HepG2 (cell line): Measurements from ENCODE around the gene COX7C. TPM values are rescaled to one million over a fixed set of nuclear protein-coding genes. Genes with fewer than 3 reads are reported as not detected.

ENCODE experiments used
- ATAC-seq: fragments of 200-7000 bp; cut with Tn5 transposase; 3 replicates; pipeline ENCODE4 v1.9.1; 2020; ENCODE audit warnings: mild to moderate bottlenecking, moderate library complexity
- BruUV-seq: library from RNA; stranded (reverse); fragments of 400-500 nt; replicated peaks from 2 replicates; lab custom pipeline; 2021; lab: Mats Ljungman, UMichigan
- CTCF ChIA-PET: fragments of 300-600 bp; formaldehyde crosslinking; extraction: SDS; loops from one replicate; lab custom pipeline; 2021; ENCODE audit warnings: low total read pairs, inconsistent platforms, low intra/inter-chr PET ratio; lab: Yijun Ruan, JAX
- POLR2A ChIA-PET: fragments of 350-600 bp; sonication (Branson Sonifier 250); formaldehyde crosslinking; loops from one replicate; lab custom pipeline; 2020; ENCODE audit warnings: antibody characterized with exemption, inconsistent platforms; lab: Yijun Ruan, JAX
- DNase-seq: peaks from one replicate; pipeline ENCODE4 v3.0.0-alpha.2; 2015; ENCODE audit warnings: low spot score
- FAIRE-seq: peaks from 3 replicates; lab custom pipeline; 2011; peaks lifted over from hg19 to GRCh38; lab: Jason Lieb, UNC
- H2AFZ ChIP-seq: one replicate; pipeline ENCODE4 v1.6.1; 2011; ENCODE audit warnings: low read length, inconsistent platforms
- H3K27ac ChIP-seq: fragments of 300-600 bp; 3 replicates; pipeline ENCODE4 v1.8.0; 2011; ENCODE audit warnings: mixed run types, mild to moderate bottlenecking, mixed read lengths, low read length, inconsistent platforms; ENCODE audit not compliant: insufficient read depth; ENCODE audit errors: extremely low read length
- H3K27me3 ChIP-seq, 2 experiments: fragments of 200-600 bp in 1 of 2; 2 replicates in 1 of 2; 3 replicates in 1 of 2; pipeline versions ENCODE4 v1.6.0 to v1.8.0; 2011; ENCODE audit warnings: low read length in 2 of 2, mild to moderate bottlenecking in 2 of 2, moderate library complexity in 2 of 2, inconsistent platforms in 1 of 2; ENCODE audit not compliant: insufficient read depth in 2 of 2, control insufficient read depth in 1 of 2
- H3K36me3 ChIP-seq, 2 experiments: fragments of 200-600 bp in 1 of 2; replicated peaks in 1 of 2; 2 replicates in 1 of 2; 3 replicates in 1 of 2; pipeline versions ENCODE4 v1.5.1 to v1.8.0; 2011; ENCODE audit warnings: low read length in 2 of 2, inconsistent platforms in 1 of 2; ENCODE audit not compliant: insufficient read depth in 2 of 2, control insufficient read depth in 1 of 2
- H3K4me1 ChIP-seq: 2 replicates; pipeline ENCODE4 v1.5.1; 2012; ENCODE audit warnings: low read length, inconsistent platforms; ENCODE audit not compliant: insufficient read depth
- H3K4me2 ChIP-seq: 2 replicates; pipeline ENCODE4 v1.6.0; 2011; ENCODE audit warnings: low read depth, low read length, inconsistent platforms
- H3K4me3 ChIP-seq, 3 experiments: fragments of 200-600 bp in 1 of 3; sonication (generic), shearing (Covaris generic) in 1 of 3; replicated peaks in 1 of 3; 2 replicates each; pipeline ENCODE4 v1.5.1; 2011 to 2016; ENCODE audit warnings: low read length in 3 of 3, inconsistent platforms in 2 of 3, low read depth in 2 of 3, mild to moderate bottlenecking in 2 of 3, control low read depth in 1 of 3, mixed read lengths in 1 of 3; ENCODE audit not compliant: insufficient read depth in 1 of 3
- H3K79me2 ChIP-seq: one replicate; pipeline ENCODE4 v1.6.1; 2011; ENCODE audit warnings: low read length, inconsistent platforms; ENCODE audit not compliant: insufficient read depth
- H3K9ac ChIP-seq: 2 replicates; pipeline ENCODE4 v1.6.0; 2011; ENCODE audit warnings: mild to moderate bottlenecking, low read depth, low read length, inconsistent platforms; ENCODE audit not compliant: insufficient read depth
- H3K9me3 ChIP-seq: 2 replicates; pipeline ENCODE4 v1.5.1; 2012; ENCODE audit warnings: mild to moderate bottlenecking, low read length
- H4K20me1 ChIP-seq: 2 replicates; pipeline ENCODE4 v1.6.0; 2011; ENCODE audit warnings: inconsistent platforms, mild to moderate bottlenecking, low read length, moderate library complexity; ENCODE audit not compliant: insufficient read depth
- ATM ChIP-seq: fragments of 450-650 bp; IDR thresholded peaks from 2 replicates; pipeline ENCODE4 v1.7.1; 2017; ENCODE audit warnings: mild to moderate bottlenecking, borderline replicate concordance
- CREBL2 ChIP-seq: sonication (generic); formaldehyde crosslinking; IDR thresholded peaks from 2 replicates; pipeline ENCODE4 v1.8.1; 2023; ENCODE audit warnings: missing genetic modification reagents, mild to moderate bottlenecking, borderline replicate concordance
- EED ChIP-seq: sonication (generic); formaldehyde crosslinking; IDR thresholded peaks from 2 replicates; pipeline ENCODE4 v1.5.0; 2020; ENCODE audit warnings: mild to moderate bottlenecking, missing genetic modification reagents
- FOXP4 ChIP-seq: sonication (generic); formaldehyde crosslinking; IDR thresholded peaks from 2 replicates; pipeline ENCODE4 v1.4.0; 2020; ENCODE audit warnings: missing genetic modification reagents
- REST ChIP-seq, 2 experiments: IDR thresholded peaks; 2 replicates each; pipeline ENCODE4 v1.6.1; 2011 to 2012; ENCODE audit warnings: low read length in 2 of 2, borderline replicate concordance in 1 of 2, low read depth in 1 of 2, mild to moderate bottlenecking in 1 of 2, moderate library complexity in 1 of 2
- RXRA ChIP-seq: sonication (generic); formaldehyde crosslinking; IDR thresholded peaks from 2 replicates; pipeline ENCODE4 v1.5.1; 2020; ENCODE audit warnings: missing genetic modification reagents
- SSRP1 ChIP-seq: IDR thresholded peaks from 2 replicates; pipeline ENCODE4 v1.6.1; 2016; ENCODE audit warnings: control low read depth
- ZBTB21 ChIP-seq: sonication (generic); formaldehyde crosslinking; IDR thresholded peaks from 2 replicates; pipeline ENCODE4 v1.4.0; 2020; ENCODE audit warnings: missing genetic modification reagents
- ZBTB39 ChIP-seq: sonication (generic); formaldehyde crosslinking; IDR thresholded peaks from 2 replicates; pipeline ENCODE4 v1.5.0; 2020; ENCODE audit warnings: missing genetic modification reagents
- ZBTB8A ChIP-seq: sonication (generic); formaldehyde crosslinking; IDR thresholded peaks from 2 replicates; pipeline ENCODE4 v1.4.0; 2020; ENCODE audit warnings: mild to moderate bottlenecking, low read depth, missing genetic modification reagents, borderline replicate concordance
- ZNF124 ChIP-seq: sonication (generic); formaldehyde crosslinking; IDR thresholded peaks from 2 replicates; pipeline ENCODE4 v1.4.0; 2020; ENCODE audit warnings: missing genetic modification reagents
- ZNF329 ChIP-seq: sonication (generic); formaldehyde crosslinking; IDR thresholded peaks from 2 replicates; pipeline ENCODE4 v1.9.0; 2021; ENCODE audit warnings: low read depth, mild to moderate bottlenecking, missing genetic modification reagents
- ZNF512B ChIP-seq: sonication (generic); formaldehyde crosslinking; IDR thresholded peaks from 2 replicates; pipeline ENCODE4 v1.5.1; 2020; ENCODE audit warnings: missing genetic modification reagents, mild to moderate bottlenecking, borderline replicate concordance
- ZNF772 ChIP-seq: sonication (generic); formaldehyde crosslinking; IDR thresholded peaks from 2 replicates; pipeline ENCODE4 v1.5.0; 2020; ENCODE audit warnings: mild to moderate bottlenecking, missing genetic modification reagents
- ZNF790 ChIP-seq: sonication (generic); formaldehyde crosslinking; IDR thresholded peaks from 2 replicates; pipeline ENCODE4 v1.8.0; 2022; ENCODE audit warnings: missing genetic modification reagents, mild to moderate bottlenecking, borderline replicate concordance
- WGBS: methylation state at CpG from one replicate; pipeline ENCODE4 v1.1.6; 2017; ENCODE audit warnings: low lambda C conversion rate; 5-methylcytosine and 5-hydroxymethylcytosine counted together
- in situ Hi-C: cut with HindIII; loops from 2 replicates; pipeline ENCODE4 v1.10.0; 2017; ENCODE audit warnings: low pct_unique_long_range_greater_than_20kb; ENCODE audit not compliant: extremely low pct_ligation_motif_present
- intact Hi-C: fragments of 100-400 bp; cut with micrococcal nuclease; formaldehyde crosslinking; loops from one replicate; pipeline ENCODE4 v1.10.0; 2022; ENCODE audit not compliant: unreplicated experiment
- polyA plus RNA-seq, 8 experiments: library from polyadenylated mRNA; depleted of rRNA in 3 of 8; stranded (reverse) in 7 of 8; unstranded in 1 of 8; fragments of >200 nt; fragmentation: Illumina TruSeq in 4 of 8; extraction: Trizol in 4 of 8; gene quantifications; 2 replicates each; pipeline versions ENCODE4 v1.2.1 to v1.2.3, GENCODE V29; 2011 to 2016; ENCODE audit warnings: low read depth in 4 of 8, missing spikeins in 1 of 8, mixed read lengths in 1 of 8; ENCODE audit not compliant: insufficient read depth in 1 of 8
- total RNA-seq, 5 experiments: library from RNA; depleted of rRNA; stranded (reverse); fragments of >200 nt; fragmentation: Illumina TruSeq; extraction: Trizol; gene quantifications; 2 replicates each; pipeline ENCODE4 v1.2.3, GENCODE V29; 2016; ENCODE audit warnings: low read depth in 1 of 5

COX7C gene
- total and polyA plus RNA-seq, 2 of the 13 experiments (the other 11 are each of a cell fraction or from before 2014, with no cell fraction given): 538 to 635 TPM

- no peaks in the 10 kb centered on the region for H3K36me3 ChIP-seq
- 2% methylated on average over 2 of the region's 2 CpGs for WGBS
- no peaks in the 10 kb centered on the region; a peak in 1 of 5 replicates for H3K27me3 ChIP-seq
- intact Hi-C loops: no loop called here
- ChIA-PET POLR2A (no interaction called here), CTCF (no interaction called here)
- H3K9me3 ChIP-seq: no peaks in the 10 kb centered on the region
- no peak overlapping the region for H3K4me2 ChIP-seq
- H4K20me1 ChIP-seq: no peaks in the 10 kb centered on the region
- no peak overlapping the region for H3K27ac ChIP-seq
- in situ Hi-C loops: no loop called here
- ATAC-seq (no peak), DNase-seq (no peak), FAIRE-seq (no peak)
- H2AFZ ChIP-seq: no peak overlapping the region
- H3K4me1 ChIP-seq: no peaks in the 10 kb centered on the region
- no peak overlapping the region for H3K4me3 ChIP-seq
- H3K9ac ChIP-seq: no peak overlapping the region
- BruUV-seq: no TSS peak
- no peaks in the 10 kb centered on the region for H3K79me2 ChIP-seq
- TF ChIP-seq REST (IDR thresholded peaks at IDR 0.05; ENCODE audit: borderline replicate concordance in 1 of 2, low read depth in 1 of 2, low read length in 2 of 2): no peak
- TF ChIP-seq ZBTB21 (CRISPR knock-in tag): no peak
- TF ChIP-seq ZNF329 (CRISPR knock-in tag): no peak
- no peak for TF ChIP-seq RXRA (CRISPR knock-in tag)
- no peak for TF ChIP-seq ZBTB39 (CRISPR knock-in tag)
- no peak for TF ChIP-seq ZNF512B (CRISPR knock-in tag)
- no peak for TF ChIP-seq ZNF772 (CRISPR knock-in tag)
- TF ChIP-seq EED (CRISPR knock-in tag): no peak
- no peak for TF ChIP-seq ZNF124 (CRISPR knock-in tag)
- no peak for TF ChIP-seq CREBL2 (CRISPR knock-in tag)
- no peak for TF ChIP-seq ATM
- no peak for TF ChIP-seq SSRP1 (CRISPR knock-in tag)
- no peak for TF ChIP-seq ZNF790
- no peak for TF ChIP-seq ZBTB8A (CRISPR knock-in tag)
- TF ChIP-seq FOXP4 (CRISPR knock-in tag): no peak
Observed at GRCh38 chr5:86631165-86631564, 13.4 kb downstream of the COX7C start.
